Omental fat pad (tissue), 4 donors: ENCODE results near the gene NOX5. TPM values are rescaled to one million over a fixed set of nuclear protein-coding genes. Genes with fewer than 3 reads are reported as not detected.
"Not testable (repeated sequence)": the region's sequence is repeated elsewhere in the genome, so short reads cannot be mapped to it uniquely, and the experiment has no call there.

ENCODE experiments used
- ATAC-seq: fragments of 150-250 bp; one replicate; pipeline ENCODE4 v1.9.1; 2016; ENCODE audit warnings: mild to moderate bottlenecking, moderate library complexity; ENCODE audit not compliant: low FRiP score
- DNase-seq: peaks from one replicate; pipeline ENCODE4 v3.0.0-alpha.2; 2019; ENCODE audit warnings: low spot score
- total RNA-seq, 4 donors: library from RNA; depleted of rRNA; stranded (reverse); fragments of >200 nt; gene quantifications; one replicate each; pipeline ENCODE4 v1.1.0, GENCODE V29; 2016
- TF ChIP-seq, protein P1 (sequence below), 3 donors: fragments of 450-650 bp; IDR thresholded peaks; one replicate each; pipeline ENCODE4 v1.5.1; 2016 to 2017; ENCODE audit warnings: antibody characterized with exemption in 3 of 3, mild to moderate bottlenecking in 3 of 3, moderate library complexity in 2 of 3

The NOX5 gene, protein sequence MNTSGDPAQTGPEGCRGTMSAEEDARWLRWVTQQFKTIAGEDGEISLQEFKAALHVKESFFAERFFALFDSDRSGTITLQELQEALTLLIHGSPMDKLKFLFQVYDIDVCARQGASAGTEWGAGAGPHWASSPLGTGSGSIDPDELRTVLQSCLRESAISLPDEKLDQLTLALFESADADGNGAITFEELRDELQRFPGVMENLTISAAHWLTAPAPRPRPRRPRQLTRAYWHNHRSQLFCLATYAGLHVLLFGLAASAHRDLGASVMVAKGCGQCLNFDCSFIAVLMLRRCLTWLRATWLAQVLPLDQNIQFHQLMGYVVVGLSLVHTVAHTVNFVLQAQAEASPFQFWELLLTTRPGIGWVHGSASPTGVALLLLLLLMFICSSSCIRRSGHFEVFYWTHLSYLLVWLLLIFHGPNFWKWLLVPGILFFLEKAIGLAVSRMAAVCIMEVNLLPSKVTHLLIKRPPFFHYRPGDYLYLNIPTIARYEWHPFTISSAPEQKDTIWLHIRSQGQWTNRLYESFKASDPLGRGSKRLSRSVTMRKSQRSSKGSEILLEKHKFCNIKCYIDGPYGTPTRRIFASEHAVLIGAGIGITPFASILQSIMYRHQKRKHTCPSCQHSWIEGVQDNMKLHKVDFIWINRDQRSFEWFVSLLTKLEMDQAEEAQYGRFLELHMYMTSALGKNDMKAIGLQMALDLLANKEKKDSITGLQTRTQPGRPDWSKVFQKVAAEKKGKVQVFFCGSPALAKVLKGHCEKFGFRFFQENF
- total RNA-seq, result under 1 TPM; 0.28 to 0.56 (median 0.42) TPM

- TF ChIP-seq, protein P1, sequence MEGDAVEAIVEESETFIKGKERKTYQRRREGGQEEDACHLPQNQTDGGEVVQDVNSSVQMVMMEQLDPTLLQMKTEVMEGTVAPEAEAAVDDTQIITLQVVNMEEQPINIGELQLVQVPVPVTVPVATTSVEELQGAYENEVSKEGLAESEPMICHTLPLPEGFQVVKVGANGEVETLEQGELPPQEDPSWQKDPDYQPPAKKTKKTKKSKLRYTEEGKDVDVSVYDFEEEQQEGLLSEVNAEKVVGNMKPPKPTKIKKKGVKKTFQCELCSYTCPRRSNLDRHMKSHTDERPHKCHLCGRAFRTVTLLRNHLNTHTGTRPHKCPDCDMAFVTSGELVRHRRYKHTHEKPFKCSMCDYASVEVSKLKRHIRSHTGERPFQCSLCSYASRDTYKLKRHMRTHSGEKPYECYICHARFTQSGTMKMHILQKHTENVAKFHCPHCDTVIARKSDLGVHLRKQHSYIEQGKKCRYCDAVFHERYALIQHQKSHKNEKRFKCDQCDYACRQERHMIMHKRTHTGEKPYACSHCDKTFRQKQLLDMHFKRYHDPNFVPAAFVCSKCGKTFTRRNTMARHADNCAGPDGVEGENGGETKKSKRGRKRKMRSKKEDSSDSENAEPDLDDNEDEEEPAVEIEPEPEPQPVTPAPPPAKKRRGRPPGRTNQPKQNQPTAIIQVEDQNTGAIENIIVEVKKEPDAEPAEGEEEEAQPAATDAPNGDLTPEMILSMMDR (IDR thresholded peaks at IDR 0.05), result no peak
- DNase-seq, result no peak
- ATAC-seq, result no peak
These were observed at the start of gene NOX5 for GRCh38 chr15:69014454-69014853. Gene NOX5, plus strand, starts transcription at chr15:69014695. Its CDS starts 41 bp downstream, at chr15:69014736.

- DNase-seq, result no peak
- no peak for ATAC-seq
- TF ChIP-seq, protein P1 (IDR thresholded peaks at IDR 0.05), result no peak
These were observed 47.5 kb upstream of the NOX5 start for GRCh38 chr15:68966996-68967395.

DNA sequence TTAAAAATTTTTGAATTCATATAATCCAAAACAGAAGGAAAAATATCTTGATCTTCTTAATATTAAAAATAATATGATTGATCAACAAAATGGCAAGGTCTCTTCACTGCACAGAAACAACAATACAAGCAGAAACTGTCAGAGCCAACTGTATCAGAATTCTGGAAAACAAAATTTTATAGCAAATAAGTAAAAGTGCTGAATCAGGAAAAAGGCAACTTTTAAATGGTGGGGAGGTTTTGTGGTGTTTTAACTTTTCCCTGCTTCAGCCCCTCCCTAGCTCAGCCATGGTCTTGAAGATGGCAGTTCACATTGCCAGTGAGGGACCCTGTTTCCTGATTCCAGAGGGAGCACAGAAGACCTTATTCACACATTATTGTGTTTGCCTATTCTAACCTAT, 46.5 kb upstream of the NOX5 start:
- ATAC-seq (no peak), DNase-seq (no peak)
- TF ChIP-seq, protein P1 (IDR thresholded peaks at IDR 0.05), result no peak

DNA sequence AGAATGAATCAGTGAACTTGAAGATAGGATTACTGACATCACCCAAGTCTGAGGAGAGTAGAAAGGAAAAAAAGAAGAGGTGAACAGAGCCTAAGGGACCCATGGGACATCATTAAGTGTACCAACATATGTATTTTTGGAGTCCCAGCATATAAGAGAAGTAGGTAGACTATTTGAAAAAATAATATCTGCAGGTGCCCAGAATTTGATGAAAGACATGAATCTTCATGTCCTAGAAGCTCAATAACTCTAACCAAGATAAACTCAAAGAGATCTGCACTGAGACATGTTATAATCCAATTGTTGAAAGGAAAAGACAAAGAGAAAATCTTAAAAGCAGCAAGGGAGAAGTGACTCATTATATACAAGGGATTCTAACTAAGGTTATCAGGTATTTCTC, 45.2 kb upstream of the NOX5 start:
- TF ChIP-seq, protein P1 (IDR thresholded peaks at IDR 0.05), result no peak
- ATAC-seq (no peak), DNase-seq (no peak)

DNA sequence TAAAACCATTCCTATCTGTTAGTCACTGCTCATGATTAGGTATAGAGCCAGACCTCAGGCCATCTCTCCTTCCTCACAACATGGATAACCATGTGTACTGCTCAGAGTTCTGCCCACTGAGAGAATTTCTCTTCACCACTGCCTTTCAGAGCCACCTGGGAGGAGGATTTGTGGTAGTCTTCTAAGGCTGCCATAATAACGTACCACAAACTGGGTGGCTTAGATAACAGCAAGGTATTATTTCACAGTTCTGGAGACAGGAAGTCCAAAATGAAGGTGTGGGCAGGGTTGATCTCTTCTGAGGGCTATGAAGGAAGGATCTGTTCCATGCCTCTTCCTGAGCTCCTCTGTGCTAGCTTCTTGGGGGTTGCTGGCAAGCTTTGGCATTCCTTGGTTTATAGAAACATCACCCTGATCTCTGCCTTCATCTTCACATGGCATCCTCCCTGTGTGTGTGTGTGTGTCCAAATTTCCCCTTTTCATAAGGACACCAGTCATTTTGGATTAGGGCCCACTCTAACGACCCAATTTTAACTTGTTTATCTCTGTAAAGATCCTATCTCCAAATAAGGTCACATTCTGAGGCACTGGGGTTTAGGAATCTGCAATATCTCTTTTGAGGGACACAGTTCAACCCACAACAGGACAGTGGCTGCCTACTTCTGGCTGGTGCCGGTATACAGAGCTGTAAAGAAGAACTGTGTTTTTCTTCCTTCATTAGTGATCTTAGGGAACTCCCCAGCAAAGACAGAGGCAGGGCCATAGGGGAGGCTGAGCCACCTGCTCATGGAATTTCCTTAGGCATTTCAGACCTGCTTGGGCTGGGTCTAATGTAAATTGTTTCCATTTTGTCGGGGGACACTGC, 42.1 kb upstream of the NOX5 start:
- TF ChIP-seq, protein P1 (IDR thresholded peaks at IDR 0.05), result no peak
- DNase-seq, result no peak
- ATAC-seq, result no peak

DNA sequence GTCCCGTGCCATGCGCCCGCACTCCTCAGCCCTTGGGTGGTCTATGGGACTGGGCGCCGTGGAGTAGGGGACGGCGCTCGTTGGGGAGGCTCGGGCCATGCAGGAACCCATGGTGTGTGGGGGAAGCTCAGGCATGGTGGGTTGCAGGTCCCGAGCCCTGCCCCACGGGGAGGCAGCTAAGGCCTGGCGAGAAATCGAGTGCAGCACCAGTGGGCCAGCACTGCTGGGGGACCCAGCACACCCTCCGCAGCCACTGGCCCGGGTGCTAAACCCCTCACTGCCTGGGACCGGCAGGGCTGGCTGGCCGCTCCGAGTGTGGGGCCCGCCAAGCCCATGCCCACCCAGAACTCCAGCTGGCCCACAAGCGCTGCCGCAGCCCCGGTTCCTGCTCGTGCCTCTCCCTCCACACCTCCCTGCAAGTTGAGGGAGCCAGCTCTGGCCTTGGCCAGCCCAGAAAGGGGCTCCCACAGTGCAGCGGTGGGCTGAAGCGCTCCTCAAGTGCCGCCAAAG, 38.8 kb upstream of the NOX5 start:
- not testable (repeated sequence) for DNase-seq, ATAC-seq

- not testable (repeated sequence) for DNase-seq, ATAC-seq
These were observed 37.1 kb upstream of the NOX5 start for GRCh38 chr15:68977426-68977825.
